DND-41 (cell line): Measurements from ENCODE around the gene PBX3.

Experiments used
- ATAC-seq: fragments of 200-7000 bp; cut with Tn5 transposase; 3 replicates; pipeline ENCODE4 v1.9.1; 2021; ENCODE audit warnings: low read depth; ENCODE audit not compliant: insufficient read depth
- DNase-seq: peaks from one replicate; pipeline ENCODE4 v3.0.0-alpha.2; 2020
- H2AFZ ChIP-seq: 2 replicates; pipeline ENCODE4 v1.6.0; 2012; ENCODE audit warnings: low read depth, low read length
- H3K27ac ChIP-seq: 2 replicates; pipeline ENCODE4 v1.5.1; 2012; ENCODE audit warnings: low read length, inconsistent platforms
- H3K27me3 ChIP-seq: fragments of 200-600 bp; sonication (generic); 2 replicates; pipeline ENCODE4 v1.6.0; 2012; ENCODE audit warnings: low read length, mild to moderate bottlenecking, inconsistent platforms; ENCODE audit not compliant: insufficient read depth, poor library complexity
- H3K36me3 ChIP-seq: 2 replicates; pipeline ENCODE4 v1.5.1; 2012; ENCODE audit warnings: low read length, inconsistent platforms; ENCODE audit not compliant: insufficient read depth
- H3K4me1 ChIP-seq: 2 replicates; pipeline ENCODE4 v1.5.1; 2012; ENCODE audit warnings: mild to moderate bottlenecking, low read length; ENCODE audit not compliant: insufficient read depth
- H3K4me2 ChIP-seq: 2 replicates; pipeline ENCODE4 v1.6.0; 2012; ENCODE audit warnings: mild to moderate bottlenecking, moderate library complexity, low read length, inconsistent platforms; ENCODE audit not compliant: insufficient read depth
- H3K4me3 ChIP-seq, 2 experiments: fragments of 200-600 bp in 1 of 2; shearing (Covaris generic) in 1 of 2; 2 replicates each; pipeline ENCODE4 v1.5.1; 2012 to 2016; ENCODE audit warnings: inconsistent platforms in 2 of 2, low read length in 2 of 2, mild to moderate bottlenecking in 2 of 2, low read depth in 1 of 2, moderate library complexity in 1 of 2
- H3K79me2 ChIP-seq: 2 replicates; pipeline ENCODE4 v1.6.0; 2012; ENCODE audit warnings: low read length, inconsistent platforms; ENCODE audit not compliant: insufficient read depth
- H3K9ac ChIP-seq: 2 replicates; pipeline ENCODE4 v1.6.0; 2012; ENCODE audit warnings: low read depth, mild to moderate bottlenecking, inconsistent platforms, low read length, moderate library complexity
- H3K9me3 ChIP-seq: 2 replicates; pipeline ENCODE4 v1.5.1; 2012; ENCODE audit warnings: low read length, moderate library complexity, mild to moderate bottlenecking, inconsistent platforms; ENCODE audit not compliant: insufficient read depth, severe bottlenecking
- H4K20me1 ChIP-seq: 2 replicates; pipeline ENCODE4 v1.6.0; 2012; ENCODE audit warnings: low read length; ENCODE audit not compliant: insufficient read depth
- EZH2 ChIP-seq: IDR thresholded peaks from 3 replicates; pipeline ENCODE4 v1.6.1; 2012; ENCODE audit warnings: borderline replicate concordance, low read depth, mild to moderate bottlenecking, moderate library complexity, low read length, inconsistent platforms; ENCODE audit not compliant: severe bottlenecking
- TF ChIP-seq, protein P1 (sequence below): IDR thresholded peaks from 2 replicates; pipeline ENCODE4 v1.5.1; 2012; ENCODE audit warnings: borderline replicate concordance, low read length, moderate library complexity, mild to moderate bottlenecking; ENCODE audit not compliant: poor library complexity, severe bottlenecking; ENCODE audit errors: extremely low read depth

Gene PBX3

DNA sequence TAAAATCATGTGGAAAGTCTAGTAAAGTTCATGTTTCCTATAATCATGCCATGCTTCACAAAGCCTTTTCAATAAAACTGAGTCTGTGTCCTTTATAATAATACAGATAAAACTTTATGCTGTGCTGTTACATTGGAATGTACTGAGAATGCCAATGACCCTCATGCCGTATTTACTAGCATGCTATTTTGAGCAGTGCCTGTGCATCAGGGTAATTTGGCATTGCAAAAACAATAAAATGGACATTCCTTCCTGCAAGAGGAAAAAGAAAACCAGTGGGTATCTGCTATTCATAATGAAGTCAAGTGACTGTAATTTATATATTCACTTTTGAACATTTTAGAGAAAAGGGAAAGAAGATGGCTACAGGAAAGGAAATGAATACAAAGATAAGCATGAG, 159.0 kb downstream of the PBX3 start:
- ATAC-seq (no peak), DNase-seq (no peak)
- no peaks in the 10 kb centered on the region; the same call in 1 of the 2 replicates for H3K79me2 ChIP-seq

DNA sequence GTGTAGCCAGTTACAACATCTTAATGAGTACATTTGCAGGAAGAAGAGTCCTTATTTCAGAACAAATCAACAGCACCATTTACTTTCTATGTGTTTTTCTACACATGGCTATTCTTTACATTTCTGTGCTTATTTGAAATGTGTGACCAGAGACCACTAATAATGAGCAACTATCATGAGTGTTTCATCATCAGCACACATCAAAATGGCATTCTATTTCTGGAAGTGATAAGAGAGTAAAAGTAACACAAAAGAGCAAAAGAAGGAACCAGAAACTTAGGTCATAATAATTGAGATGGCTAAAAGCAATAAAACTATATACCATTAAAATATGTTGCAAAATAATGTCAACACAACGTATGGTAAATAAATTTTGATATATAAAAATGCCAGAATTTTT, 159.7 kb downstream of the PBX3 start:
- Histone ChIP-seq H3K9ac (no peak overlapping the region), H3K79me2 (no peaks in the 10 kb centered on the region; the same call in 1 of the 2 replicates), H2AFZ (no peak overlapping the region), H3K9me3 (no peaks in the 10 kb centered on the region), H3K27ac (no peak overlapping the region), H3K36me3 (no peaks in the 10 kb centered on the region), H3K27me3 (no peaks in the 10 kb centered on the region), H3K4me3 (no peak overlapping the region), H4K20me1 (peaks cover 3% of the 10 kb centered on the region; the same call in 1 of the 2 replicates), H3K4me1 (no peaks in the 10 kb centered on the region), H3K4me2 (no peak overlapping the region)
- TF ChIP-seq, protein P1, sequence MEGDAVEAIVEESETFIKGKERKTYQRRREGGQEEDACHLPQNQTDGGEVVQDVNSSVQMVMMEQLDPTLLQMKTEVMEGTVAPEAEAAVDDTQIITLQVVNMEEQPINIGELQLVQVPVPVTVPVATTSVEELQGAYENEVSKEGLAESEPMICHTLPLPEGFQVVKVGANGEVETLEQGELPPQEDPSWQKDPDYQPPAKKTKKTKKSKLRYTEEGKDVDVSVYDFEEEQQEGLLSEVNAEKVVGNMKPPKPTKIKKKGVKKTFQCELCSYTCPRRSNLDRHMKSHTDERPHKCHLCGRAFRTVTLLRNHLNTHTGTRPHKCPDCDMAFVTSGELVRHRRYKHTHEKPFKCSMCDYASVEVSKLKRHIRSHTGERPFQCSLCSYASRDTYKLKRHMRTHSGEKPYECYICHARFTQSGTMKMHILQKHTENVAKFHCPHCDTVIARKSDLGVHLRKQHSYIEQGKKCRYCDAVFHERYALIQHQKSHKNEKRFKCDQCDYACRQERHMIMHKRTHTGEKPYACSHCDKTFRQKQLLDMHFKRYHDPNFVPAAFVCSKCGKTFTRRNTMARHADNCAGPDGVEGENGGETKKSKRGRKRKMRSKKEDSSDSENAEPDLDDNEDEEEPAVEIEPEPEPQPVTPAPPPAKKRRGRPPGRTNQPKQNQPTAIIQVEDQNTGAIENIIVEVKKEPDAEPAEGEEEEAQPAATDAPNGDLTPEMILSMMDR, result no peak
- no peak for TF ChIP-seq EZH2
- no peak for DNase-seq
- no peak for ATAC-seq

More for the DNA sequence above, 159.0 kb downstream of the PBX3 start:
- Histone ChIP-seq H3K9ac (no peak overlapping the region), H3K9me3 (no peaks in the 10 kb centered on the region), H3K4me2 (no peak overlapping the region), H2AFZ (no peak overlapping the region), H3K4me1 (no peaks in the 10 kb centered on the region), H3K4me3 (no peak overlapping the region), H4K20me1 (peaks cover 3% of the 10 kb centered on the region; the same call in 1 of the 2 replicates), H3K36me3 (no peaks in the 10 kb centered on the region), H3K27me3 (no peaks in the 10 kb centered on the region), H3K27ac (no peak overlapping the region)
- no peak for TF ChIP-seq EZH2
- TF ChIP-seq, protein P1, result no peak

DNA sequence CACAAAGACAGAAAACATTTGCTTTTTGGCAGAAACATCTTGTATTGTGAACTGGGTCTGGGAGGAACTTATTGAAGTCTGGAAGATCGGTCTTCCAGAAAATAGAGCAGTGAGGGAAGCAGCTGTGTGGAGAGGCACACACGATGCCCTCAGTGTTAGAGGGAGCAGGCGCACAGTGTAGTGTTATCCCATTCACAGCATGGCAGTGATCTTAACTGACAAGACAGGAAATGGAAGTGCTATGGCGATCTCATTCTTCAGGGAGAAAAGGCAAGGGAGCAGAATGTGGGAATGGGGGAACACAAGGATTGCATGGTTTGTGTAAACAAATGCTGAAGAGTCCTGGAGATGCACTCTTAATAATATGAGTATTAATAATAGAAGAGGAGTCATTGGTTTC, 161.0 kb downstream of the PBX3 start:
- Histone ChIP-seq H3K27me3 (no peaks in the 10 kb centered on the region), H2AFZ (no peak overlapping the region), H3K9me3 (no peaks in the 10 kb centered on the region), H3K9ac (no peak overlapping the region), H3K4me2 (no peak overlapping the region), H3K36me3 (no peaks in the 10 kb centered on the region), H3K79me2 (no peaks in the 10 kb centered on the region; the same call in 1 of the 2 replicates), H4K20me1 (peaks cover 3% of the 10 kb centered on the region; the same call in 1 of the 2 replicates), H3K4me3 (no peak overlapping the region), H3K27ac (no peak overlapping the region), H3K4me1 (no peaks in the 10 kb centered on the region)
- TF ChIP-seq, protein P1, result no peak
- TF ChIP-seq EZH2, result no peak
- DNase-seq (no peak), ATAC-seq (no peak)

DNA sequence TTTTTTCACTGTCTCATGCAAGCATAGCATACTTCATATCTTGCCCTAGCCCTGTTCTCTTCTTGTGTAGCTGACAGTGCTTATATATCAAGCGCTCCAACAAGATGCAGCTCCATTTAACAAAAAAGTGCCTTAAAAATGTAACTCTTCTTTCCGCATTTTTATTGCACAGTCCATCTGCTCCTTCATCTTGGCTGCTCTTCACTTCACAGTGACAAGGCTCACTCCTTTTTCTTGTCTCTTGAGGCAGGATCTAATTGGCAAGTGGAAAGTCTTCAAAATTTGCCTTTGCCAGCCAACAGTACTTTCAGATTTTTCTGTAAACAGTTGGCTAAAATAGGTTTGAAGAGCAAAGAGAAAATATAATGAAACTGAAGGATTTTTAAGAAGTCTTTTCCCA, 161.8 kb downstream of the PBX3 start:
- Histone ChIP-seq H4K20me1 (peaks cover 3% of the 10 kb centered on the region; the same call in 1 of the 2 replicates), H3K79me2 (no peaks in the 10 kb centered on the region; the same call in 1 of the 2 replicates), H3K9ac (no peak overlapping the region), H3K4me3 (no peak overlapping the region), H3K4me1 (no peaks in the 10 kb centered on the region), H3K4me2 (no peak overlapping the region), H3K9me3 (no peaks in the 10 kb centered on the region), H3K36me3 (no peaks in the 10 kb centered on the region), H3K27me3 (no peaks in the 10 kb centered on the region), H3K27ac (no peak overlapping the region), H2AFZ (no peak overlapping the region)
- no peak for ATAC-seq
- no peak for DNase-seq
- TF ChIP-seq, protein P1, result no peak
- no peak for TF ChIP-seq EZH2
